ENCODE measurements around the gene PTGFRN.

Gene PTGFRN

GRCh38 chr1:116908266-116908665 lies 1.4 kb upstream of the PTGFRN start:
- Histone ChIP-seq H3K4me1 (ENCODE audit: control insufficient read depth, insufficient read depth, low read length) (peaks cover 26% of the 10 kb centered on the region), H3K27me3 (ENCODE audit: control insufficient read depth, insufficient read depth, low read length) (no peaks in the 10 kb centered on the region), H3K4me3 (ENCODE audit: low read depth, low read length) (no peak overlapping the region), H3K9ac (ENCODE audit: low read depth, low read length) (no peak overlapping the region), H3K27ac (ENCODE audit: low read depth, low read length) (no peak overlapping the region), H3K9me3 (ENCODE audit: control insufficient read depth, insufficient read depth, low read length) (no peaks in the 10 kb centered on the region), H3K36me3 (ENCODE audit: control insufficient read depth, insufficient read depth, low read length) (no peaks in the 10 kb centered on the region)

- H3K4me1 ChIP-seq (ENCODE audit: control insufficient read depth, insufficient read depth, low read length), result peaks cover 26% of the 10 kb centered on the region
- H3K9ac ChIP-seq (ENCODE audit: low read depth, low read length), result peak overlapping the region; percentile 45; the same call in 1 of the 2 replicates
- H3K36me3 ChIP-seq (ENCODE audit: control insufficient read depth, insufficient read depth, low read length), result no peaks in the 10 kb centered on the region
- no peaks in the 10 kb centered on the region for H3K27me3 ChIP-seq (ENCODE audit: control insufficient read depth, insufficient read depth, low read length)
- H3K9me3 ChIP-seq (ENCODE audit: control insufficient read depth, insufficient read depth, low read length), result no peaks in the 10 kb centered on the region
- peak overlapping the region; percentile 59 for H3K27ac ChIP-seq (ENCODE audit: low read depth, low read length)
- H3K4me3 ChIP-seq (ENCODE audit: low read depth, low read length), result peak overlapping the region; percentile 88
These were observed 750 bp upstream of the PTGFRN start for GRCh38 chr1:116908820-116909511.

GRCh38 chr1:116910379-116911187 lies 867 bp downstream of the PTGFRN start:
- H3K36me3 ChIP-seq (ENCODE audit: control insufficient read depth, insufficient read depth, low read length), result no peaks in the 10 kb centered on the region
- peaks cover 26% of the 10 kb centered on the region for H3K4me1 ChIP-seq (ENCODE audit: control insufficient read depth, insufficient read depth, low read length)
- no peaks in the 10 kb centered on the region for H3K27me3 ChIP-seq (ENCODE audit: control insufficient read depth, insufficient read depth, low read length)
- H3K4me3 ChIP-seq (ENCODE audit: low read depth, low read length), result peak overlapping the region; percentile 88
- H3K9ac ChIP-seq (ENCODE audit: low read depth, low read length), result peak overlapping the region; percentile 80
- peak overlapping the region; percentile 44 for H3K27ac ChIP-seq (ENCODE audit: low read depth, low read length)
- no peaks in the 10 kb centered on the region for H3K9me3 ChIP-seq (ENCODE audit: control insufficient read depth, insufficient read depth, low read length)

GRCh38 chr1:116911188-116911553 lies 1.5 kb downstream of the PTGFRN start:
- Histone ChIP-seq H3K9me3 (ENCODE audit: control insufficient read depth, insufficient read depth, low read length) (no peaks in the 10 kb centered on the region), H3K27me3 (ENCODE audit: control insufficient read depth, insufficient read depth, low read length) (no peaks in the 10 kb centered on the region), H3K4me3 (ENCODE audit: low read depth, low read length) (peak overlapping the region; percentile 88), H3K27ac (ENCODE audit: low read depth, low read length) (no peak overlapping the region), H3K9ac (ENCODE audit: low read depth, low read length) (no peak overlapping the region), H3K4me1 (ENCODE audit: control insufficient read depth, insufficient read depth, low read length) (peaks cover 26% of the 10 kb centered on the region), H3K36me3 (ENCODE audit: control insufficient read depth, insufficient read depth, low read length) (no peaks in the 10 kb centered on the region)

GRCh38 chr1:116911779-116912469 lies 2.2 kb downstream of the PTGFRN start:
- Histone ChIP-seq H3K27me3 (ENCODE audit: control insufficient read depth, insufficient read depth, low read length) (no peaks in the 10 kb centered on the region), H3K4me1 (ENCODE audit: control insufficient read depth, insufficient read depth, low read length) (peaks cover 28% of the 10 kb centered on the region)

GRCh38 chr1:116912846-116913245 lies 3.1 kb downstream of the PTGFRN start:
- Histone ChIP-seq H3K27me3 (ENCODE audit: control insufficient read depth, insufficient read depth, low read length) (no peaks in the 10 kb centered on the region), H3K9me3 (ENCODE audit: control insufficient read depth, insufficient read depth, low read length) (no peaks in the 10 kb centered on the region), H3K36me3 (ENCODE audit: control insufficient read depth, insufficient read depth, low read length) (no peaks in the 10 kb centered on the region), H3K4me1 (ENCODE audit: control insufficient read depth, insufficient read depth, low read length) (peaks cover 30% of the 10 kb centered on the region), H3K9ac (ENCODE audit: low read depth, low read length) (no peak overlapping the region), H3K4me3 (ENCODE audit: low read depth, low read length) (no peak overlapping the region), H3K27ac (ENCODE audit: low read depth, low read length) (no peak overlapping the region)

More at GRCh38 chr1:116911779-116912469, 2.2 kb downstream of the PTGFRN start:
- Histone ChIP-seq H3K4me3 (ENCODE audit: low read depth, low read length) (peak overlapping the region; percentile 88; the same call in 1 of the 2 replicates), H3K27ac (ENCODE audit: low read depth, low read length) (no peak overlapping the region), H3K9me3 (ENCODE audit: control insufficient read depth, insufficient read depth, low read length) (no peaks in the 10 kb centered on the region), H3K36me3 (ENCODE audit: control insufficient read depth, insufficient read depth, low read length) (no peaks in the 10 kb centered on the region), H3K9ac (ENCODE audit: low read depth, low read length) (no peak overlapping the region)

- H3K9me3 ChIP-seq (ENCODE audit: control insufficient read depth, insufficient read depth, low read length), result no peaks in the 10 kb centered on the region
- H3K27ac ChIP-seq (ENCODE audit: low read depth, low read length), result no peak overlapping the region
- H3K36me3 ChIP-seq (ENCODE audit: control insufficient read depth, insufficient read depth, low read length), result no peaks in the 10 kb centered on the region
- no peak overlapping the region for H3K4me3 ChIP-seq (ENCODE audit: low read depth, low read length)
- H3K9ac ChIP-seq (ENCODE audit: low read depth, low read length), result no peak overlapping the region
- peaks cover 26% of the 10 kb centered on the region for H3K4me1 ChIP-seq (ENCODE audit: control insufficient read depth, insufficient read depth, low read length)
- no peaks in the 10 kb centered on the region for H3K27me3 ChIP-seq (ENCODE audit: control insufficient read depth, insufficient read depth, low read length)
These were observed 4.2 kb downstream of the PTGFRN start for GRCh38 chr1:116913941-116914340.

- Histone ChIP-seq H3K36me3 (ENCODE audit: control insufficient read depth, insufficient read depth, low read length) (no peaks in the 10 kb centered on the region), H3K9me3 (ENCODE audit: control insufficient read depth, insufficient read depth, low read length) (no peaks in the 10 kb centered on the region), H3K4me3 (ENCODE audit: low read depth, low read length) (no peak overlapping the region), H3K27me3 (ENCODE audit: control insufficient read depth, insufficient read depth, low read length) (no peaks in the 10 kb centered on the region), H3K27ac (ENCODE audit: low read depth, low read length) (no peak overlapping the region), H3K4me1 (ENCODE audit: control insufficient read depth, insufficient read depth, low read length) (peaks cover 20% of the 10 kb centered on the region), H3K9ac (ENCODE audit: low read depth, low read length) (no peak overlapping the region)
These were observed 5.0 kb downstream of the PTGFRN start for GRCh38 chr1:116914667-116915066.

GRCh38 chr1:116915086-116915661 lies 5.5 kb downstream of the PTGFRN start:
- H3K9me3 ChIP-seq (ENCODE audit: control insufficient read depth, insufficient read depth, low read length), result no peaks in the 10 kb centered on the region
- peaks cover 20% of the 10 kb centered on the region for H3K4me1 ChIP-seq (ENCODE audit: control insufficient read depth, insufficient read depth, low read length)
- H3K27me3 ChIP-seq (ENCODE audit: control insufficient read depth, insufficient read depth, low read length), result no peaks in the 10 kb centered on the region
- H3K27ac ChIP-seq (ENCODE audit: low read depth, low read length), result no peak overlapping the region
- H3K4me3 ChIP-seq (ENCODE audit: low read depth, low read length), result no peak overlapping the region
- H3K36me3 ChIP-seq (ENCODE audit: control insufficient read depth, insufficient read depth, low read length), result no peaks in the 10 kb centered on the region
- H3K9ac ChIP-seq (ENCODE audit: low read depth, low read length), result no peak overlapping the region

- H3K4me1 ChIP-seq (ENCODE audit: control insufficient read depth, insufficient read depth, low read length), result peaks cover 19% of the 10 kb centered on the region
These were observed 6.3 kb downstream of the PTGFRN start for GRCh38 chr1:116916002-116916401.

More at GRCh38 chr1:116916002-116916401, 6.3 kb downstream of the PTGFRN start:
- Histone ChIP-seq H3K9me3 (ENCODE audit: control insufficient read depth, insufficient read depth, low read length) (no peaks in the 10 kb centered on the region), H3K36me3 (ENCODE audit: control insufficient read depth, insufficient read depth, low read length) (no peaks in the 10 kb centered on the region), H3K27me3 (ENCODE audit: control insufficient read depth, insufficient read depth, low read length) (no peaks in the 10 kb centered on the region), H3K9ac (ENCODE audit: low read depth, low read length) (no peak overlapping the region), H3K27ac (ENCODE audit: low read depth, low read length) (no peak overlapping the region), H3K4me3 (ENCODE audit: low read depth, low read length) (no peak overlapping the region)
